SHP77 (cell line): ENCODE results near the gene ZEB2.

Source experiments
- DNase-seq, 2 experiments: peaks; one replicate each; lab custom pipeline; 2025; lab: John Stamatoyannopoulos, UW

Gene ZEB2

DNA sequence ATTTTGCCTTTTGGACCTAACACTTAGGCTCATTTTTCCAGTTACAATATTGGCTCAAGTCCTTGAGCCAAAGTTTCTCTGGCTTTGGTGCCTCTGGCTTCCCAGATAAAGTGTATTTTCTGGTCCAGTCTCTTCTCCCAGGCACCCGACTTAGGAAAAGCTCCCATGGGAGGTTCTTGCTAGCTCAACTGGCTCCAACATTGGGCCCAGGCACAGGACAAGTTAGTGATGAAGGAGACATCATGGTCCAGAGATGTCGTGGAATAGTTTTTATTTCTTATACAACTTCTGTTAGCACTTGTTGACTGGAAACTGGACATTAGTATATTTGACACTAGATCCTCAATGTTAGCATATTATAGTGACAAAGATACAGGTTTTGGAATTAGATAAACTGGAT is 8.2 kb upstream of the ZEB2 start:
- DNase-seq: no peak

DNA sequence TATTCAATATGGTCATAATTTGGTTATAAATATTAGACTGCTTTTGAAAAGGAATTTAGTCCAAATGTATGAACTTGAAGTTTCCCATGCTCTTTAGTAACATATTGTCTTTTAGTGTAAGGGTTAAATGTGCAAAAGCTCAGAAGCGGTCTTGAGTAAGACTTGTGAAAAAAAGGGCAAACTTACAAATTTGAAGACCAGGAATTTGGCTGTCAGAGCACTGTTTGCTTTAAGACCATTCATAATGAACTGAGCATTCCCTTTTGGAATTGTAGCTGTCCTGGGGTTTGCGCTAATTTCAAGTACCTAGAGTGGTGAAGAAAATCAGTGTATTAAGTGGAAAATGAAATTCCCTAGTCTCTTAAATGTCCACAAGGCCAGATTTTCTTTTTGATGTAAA is 6.9 kb upstream of the ZEB2 start:
- no peak for DNase-seq

DNA sequence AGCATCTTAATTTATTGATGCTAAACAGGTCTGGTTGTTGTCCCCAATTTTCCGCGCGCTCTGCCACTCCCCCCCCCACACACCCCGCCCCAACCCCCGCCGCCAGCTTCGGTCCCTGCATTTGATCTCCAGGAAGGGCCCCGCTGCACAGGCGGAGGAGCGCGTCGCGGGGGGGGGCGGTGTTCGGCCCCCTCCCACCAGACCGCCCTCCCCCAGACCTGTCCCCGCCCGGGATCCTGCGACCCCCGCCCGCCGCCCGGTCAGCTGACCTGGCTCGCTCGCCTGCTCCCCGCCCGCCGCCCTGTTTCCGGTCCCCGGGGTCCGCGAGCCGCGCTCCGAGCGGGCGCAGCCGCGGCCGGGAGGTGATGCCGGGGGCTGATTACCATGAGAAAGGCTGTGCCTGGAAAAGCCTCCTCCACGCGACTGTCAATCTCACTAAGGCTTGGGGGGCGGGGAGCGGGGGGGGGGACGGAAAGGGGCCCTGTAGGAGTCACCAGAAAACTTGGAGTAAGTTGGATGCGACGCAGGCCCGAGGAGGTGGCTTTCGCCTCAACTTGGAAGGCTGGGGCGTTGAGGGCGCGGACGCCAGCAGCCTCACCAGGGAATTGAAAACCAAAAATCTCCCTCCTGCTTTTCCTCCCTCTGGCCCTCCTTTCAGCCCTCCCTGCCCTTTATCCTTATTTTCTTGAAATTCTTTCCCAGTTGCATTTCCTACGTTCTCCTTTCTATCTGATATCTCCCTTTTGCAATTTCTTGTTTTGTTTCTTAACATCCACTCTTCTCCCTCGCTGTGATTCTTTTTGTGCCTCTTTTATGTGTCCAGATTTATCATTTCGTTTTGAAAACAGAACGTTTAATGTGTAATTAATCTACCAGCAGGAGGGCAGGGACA is 4.4 kb upstream of the ZEB2 start:
- DNase-seq: no peak

DNA sequence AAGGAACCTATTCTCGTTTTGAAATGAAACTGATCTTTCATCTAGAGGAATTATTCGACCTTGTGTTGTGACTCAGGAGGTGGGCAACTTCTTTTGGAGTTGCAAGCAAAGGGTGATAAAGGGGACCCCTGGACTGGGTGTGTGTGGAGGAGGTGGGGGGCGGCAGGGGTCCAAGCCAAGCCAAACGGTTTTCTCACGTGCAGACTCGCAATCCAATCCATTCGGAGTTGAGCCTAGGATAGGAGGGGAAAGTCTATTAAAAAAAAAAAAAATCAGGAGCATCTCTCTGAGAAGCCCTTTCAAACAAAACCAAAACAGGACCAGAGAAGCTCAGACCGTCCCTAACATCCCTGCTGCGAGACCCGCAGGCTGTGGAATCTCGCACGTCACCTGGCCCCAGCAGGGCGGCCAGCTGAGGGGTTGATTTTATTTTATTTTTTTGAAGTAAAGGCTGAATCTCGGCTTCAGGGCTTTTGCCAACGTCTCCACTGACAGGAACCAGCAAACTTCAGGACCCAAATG is 3.7 kb upstream of the ZEB2 start:
- DNase-seq: no peak

DNA sequence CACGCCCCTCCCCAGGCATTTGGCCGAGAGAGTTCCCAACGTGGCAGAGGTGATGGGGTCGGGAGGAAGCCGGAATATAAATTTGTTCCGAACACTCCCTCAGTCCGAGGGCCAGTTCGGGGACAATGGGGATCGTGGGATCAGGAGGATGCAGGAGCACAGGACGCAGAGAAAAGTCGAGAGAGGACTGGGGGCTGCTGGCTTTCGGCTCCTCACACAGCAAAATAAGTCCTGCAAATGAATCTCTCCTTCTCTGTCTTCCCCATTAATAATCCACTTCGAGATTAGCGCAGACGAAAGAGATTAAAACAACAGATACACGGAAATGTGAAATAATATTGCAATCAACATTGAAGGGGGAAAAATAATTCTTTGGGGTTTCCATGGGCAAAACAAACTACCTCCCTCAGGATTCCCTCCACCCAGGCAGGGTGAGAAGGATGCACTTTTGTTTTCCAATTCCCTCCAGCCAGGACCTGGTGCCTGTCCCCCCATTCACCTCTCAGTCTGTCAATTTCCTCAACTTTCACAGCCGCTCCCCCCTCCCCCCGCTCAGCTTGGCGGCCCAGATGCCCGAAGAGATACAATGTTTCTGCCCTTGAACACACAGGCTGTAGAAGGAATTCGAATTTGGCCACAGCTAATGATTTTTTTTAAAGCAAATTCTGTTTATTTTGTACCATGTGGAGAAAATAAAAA is 3.1 kb upstream of the ZEB2 start:
- no peak for DNase-seq

DNA sequence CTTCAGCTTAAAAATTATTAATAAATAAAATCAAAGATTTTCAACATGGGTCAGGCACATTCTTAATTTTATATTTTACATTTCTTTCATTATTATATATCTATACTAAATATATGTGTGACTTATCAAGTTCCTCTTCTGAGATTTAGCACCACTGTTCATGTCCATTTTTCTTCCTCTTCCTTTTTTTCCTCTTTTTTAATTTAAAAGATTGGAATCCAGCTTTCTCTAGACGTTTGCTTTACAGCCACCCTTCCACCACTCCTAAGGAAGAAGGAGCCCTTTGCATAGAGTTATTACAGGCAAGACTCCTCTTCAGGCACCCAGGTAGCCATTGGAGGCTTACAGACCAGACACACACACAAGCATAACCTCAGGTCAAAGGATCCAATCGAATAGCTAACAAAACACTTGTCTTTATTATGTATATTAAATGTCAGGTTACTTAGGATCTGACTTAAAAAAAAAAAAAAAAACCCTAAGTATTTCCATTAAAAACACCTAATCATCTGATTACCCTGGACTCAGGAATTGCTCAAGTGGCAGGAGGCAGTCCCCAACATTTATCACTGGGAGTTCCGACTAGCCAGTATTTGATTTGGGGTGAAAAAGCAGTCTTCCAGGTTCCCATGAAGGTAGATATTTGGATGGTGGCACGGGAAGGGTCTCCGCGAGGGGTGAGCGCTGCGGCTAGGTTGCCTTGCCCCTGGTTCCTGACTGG is 2.4 kb upstream of the ZEB2 start:
- DNase-seq: no peak

DNA sequence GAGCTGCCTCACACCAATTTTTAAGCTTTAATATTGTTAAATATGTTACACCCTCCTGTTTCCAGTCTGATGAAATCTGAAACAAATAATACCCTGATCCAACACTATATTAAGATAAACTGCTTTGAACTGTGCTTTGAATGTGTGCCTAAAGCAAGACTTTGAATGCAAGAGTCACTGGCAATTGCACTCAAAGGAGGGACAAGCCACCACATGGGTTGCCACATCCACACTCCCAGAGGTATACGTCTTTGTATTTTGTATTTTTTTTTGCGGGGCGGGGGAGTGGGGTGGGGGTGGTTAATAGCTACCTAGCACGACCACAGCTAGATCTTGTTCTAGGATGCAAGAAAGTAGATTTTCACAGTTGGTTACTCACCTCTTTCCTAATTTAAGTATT is 1.8 kb upstream of the ZEB2 start:
- DNase-seq: no peak

DNA sequence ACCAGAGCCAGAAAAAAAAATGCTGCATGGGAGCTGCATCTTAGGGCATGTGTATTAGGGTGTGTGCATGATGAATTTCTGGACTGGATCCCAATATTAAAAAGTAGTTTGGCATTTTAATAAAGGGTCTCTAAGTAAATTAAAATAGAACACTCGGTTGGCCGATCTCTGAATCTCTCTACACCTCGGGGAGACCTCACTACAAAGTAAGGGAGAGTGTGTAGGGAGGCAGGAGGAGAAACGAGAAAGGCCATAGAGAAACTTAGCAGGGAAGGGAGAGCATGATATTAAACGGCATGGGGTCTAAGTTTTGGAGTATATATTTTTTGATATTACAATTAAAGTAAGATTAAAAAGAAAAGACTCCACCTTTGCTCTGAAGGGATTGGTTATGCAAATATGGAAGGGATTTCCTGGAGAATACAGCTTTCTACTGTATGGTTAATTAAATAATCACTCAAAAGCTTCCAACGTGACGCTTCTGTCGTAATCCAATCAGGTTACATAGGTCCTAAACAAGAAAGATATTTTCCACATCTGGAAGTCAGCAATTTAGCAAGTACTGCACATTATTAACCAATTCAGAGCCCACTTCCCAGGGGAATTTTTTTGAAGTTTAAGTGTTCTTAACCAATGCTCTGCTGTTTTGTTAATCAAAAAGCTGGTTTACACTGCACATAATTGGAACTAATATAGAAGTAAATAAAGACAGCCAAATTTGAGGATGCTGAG is 1.0 kb upstream of the ZEB2 start:
- DNase-seq: no peak

DNA sequence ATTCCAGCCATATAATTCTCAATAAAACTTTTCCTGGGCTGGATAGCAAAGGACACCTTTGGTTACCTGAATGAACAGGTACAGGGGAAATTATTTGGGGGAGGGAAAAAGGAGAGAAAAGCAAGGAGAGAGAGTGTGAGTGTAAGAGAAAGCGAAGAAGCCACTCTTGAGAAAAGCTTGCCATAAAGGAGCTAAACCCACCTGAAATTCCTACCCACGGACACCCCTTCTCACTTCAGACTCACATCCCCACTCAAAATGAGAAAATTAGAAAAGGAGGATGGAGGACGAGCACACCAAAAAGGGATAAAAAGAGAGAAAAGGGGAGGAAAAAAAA is 354 bp downstream of the ZEB2 start:
- DNase-seq: no peak

DNA sequence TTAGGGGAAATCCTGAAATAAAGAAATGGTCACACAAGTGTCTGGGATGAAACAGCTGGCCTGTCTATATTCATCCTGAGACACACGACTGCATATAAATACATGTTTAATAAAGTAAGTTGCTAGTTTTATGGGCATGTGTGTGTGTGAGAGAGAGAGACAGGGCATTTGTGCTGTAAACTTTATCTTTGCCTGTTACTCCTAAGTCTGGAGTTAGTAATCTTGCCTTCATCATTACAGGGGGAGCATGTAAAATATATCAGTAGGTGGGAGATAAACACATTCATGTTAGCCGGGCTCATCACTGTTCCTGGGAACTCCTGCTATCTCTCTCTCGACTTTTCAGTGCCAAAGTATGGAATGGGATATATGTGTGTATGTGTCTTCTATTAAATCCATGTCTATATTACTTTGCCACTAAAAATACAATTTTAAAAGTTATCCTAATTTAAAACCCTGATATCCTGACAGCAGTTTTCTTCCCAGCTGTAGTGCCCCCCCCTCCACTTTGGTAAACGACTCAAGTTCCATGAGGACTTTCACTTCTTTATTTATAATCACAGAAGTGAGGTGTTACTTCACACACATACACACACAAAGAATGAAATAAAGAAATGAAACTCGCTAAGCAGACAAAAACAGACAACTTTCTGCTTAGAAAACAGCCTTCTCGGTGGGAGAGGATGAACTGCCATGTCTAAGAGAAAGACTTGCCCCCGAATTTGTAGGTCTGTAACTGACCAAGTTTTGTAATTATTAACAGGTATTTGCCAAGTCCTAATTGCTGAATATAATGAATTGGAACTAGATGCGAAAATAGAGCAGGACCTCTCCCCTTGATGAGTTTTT is 947 bp downstream of the ZEB2 start:
- no peak for DNase-seq

DNA sequence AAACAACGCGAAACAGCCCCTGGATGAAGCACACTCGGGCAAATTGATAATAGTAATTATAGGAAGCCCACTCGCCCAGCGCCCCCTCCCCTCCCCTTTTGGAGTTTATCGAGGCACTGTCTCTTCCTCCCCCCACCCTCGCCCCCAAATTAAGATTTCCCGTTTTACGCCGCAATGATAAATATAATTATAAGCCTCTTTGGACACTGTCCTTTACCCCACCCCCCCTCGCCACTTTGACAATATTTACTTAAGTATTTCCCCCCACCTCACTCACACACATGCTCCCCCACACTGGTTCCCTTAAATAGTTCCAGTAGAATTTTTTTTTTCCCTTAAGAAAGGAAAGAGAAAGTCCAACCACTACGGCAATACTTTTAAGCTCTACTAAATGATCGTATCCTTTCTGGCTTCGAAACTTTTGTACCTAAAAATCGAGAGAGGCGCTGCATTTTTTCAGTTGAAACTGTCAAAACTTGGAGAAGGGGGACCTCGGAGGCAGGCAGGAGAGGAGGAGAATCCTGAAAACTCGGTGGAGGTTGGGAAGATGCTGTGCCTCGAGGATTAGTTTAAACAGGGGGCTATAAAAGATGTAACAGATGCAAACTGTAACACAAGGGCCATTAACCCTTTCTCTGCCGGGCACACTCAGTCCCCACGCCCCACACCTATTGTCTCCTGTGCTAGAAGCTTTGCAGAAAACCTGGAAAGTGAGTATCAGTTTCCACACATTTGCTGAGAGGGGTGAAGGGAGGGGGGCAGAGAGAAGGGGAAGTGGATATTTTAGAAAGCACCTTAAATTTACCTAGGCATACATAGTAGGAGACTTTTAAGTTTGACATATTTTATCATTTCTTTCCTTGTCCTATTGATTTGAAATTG is 1.8 kb downstream of the ZEB2 start:
- no peak for DNase-seq

DNA sequence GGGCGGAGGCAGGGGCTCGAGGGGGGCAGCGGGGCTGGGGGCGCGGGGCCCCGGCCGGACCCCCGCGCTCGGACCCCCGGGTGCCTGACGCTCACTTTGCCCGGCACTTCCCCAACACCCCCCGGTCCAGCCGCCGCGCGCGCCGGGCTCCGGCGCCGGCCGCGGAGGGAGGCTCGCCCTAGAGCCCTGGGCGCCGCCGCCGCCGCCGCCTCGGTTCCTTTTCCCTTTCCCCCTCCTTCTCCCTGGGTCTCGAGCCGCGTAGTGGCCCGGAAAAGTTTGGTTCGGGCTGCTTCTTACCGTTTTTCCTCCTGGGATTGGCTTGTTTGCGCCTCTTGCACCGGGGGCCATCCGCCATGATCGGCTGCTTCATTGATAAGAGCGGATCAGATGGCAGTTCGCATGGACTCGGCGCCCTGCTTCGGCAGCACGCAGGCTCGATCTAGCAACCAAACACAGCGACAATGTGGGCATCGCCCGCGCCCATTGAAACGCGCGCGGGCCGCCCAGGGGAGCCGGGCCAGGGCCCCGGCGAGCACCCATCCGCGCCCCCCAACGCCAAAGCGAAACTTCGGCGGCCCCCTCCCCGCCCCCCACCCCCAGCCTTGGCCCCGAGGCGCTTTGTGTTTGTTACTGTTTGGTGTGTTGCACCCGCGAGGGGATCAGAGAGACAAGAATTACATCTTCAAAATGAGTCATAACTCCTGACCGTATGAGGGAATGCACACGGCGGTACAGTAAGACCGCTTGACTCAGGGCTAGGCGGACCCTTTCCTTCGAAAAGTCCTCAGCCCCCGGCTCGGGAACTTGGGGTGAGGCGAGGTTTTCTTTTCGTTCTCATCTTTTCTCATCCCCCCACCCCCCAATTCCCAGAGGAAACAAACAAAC is 2.7 kb downstream of the ZEB2 start:
- no peak for DNase-seq

DNA sequence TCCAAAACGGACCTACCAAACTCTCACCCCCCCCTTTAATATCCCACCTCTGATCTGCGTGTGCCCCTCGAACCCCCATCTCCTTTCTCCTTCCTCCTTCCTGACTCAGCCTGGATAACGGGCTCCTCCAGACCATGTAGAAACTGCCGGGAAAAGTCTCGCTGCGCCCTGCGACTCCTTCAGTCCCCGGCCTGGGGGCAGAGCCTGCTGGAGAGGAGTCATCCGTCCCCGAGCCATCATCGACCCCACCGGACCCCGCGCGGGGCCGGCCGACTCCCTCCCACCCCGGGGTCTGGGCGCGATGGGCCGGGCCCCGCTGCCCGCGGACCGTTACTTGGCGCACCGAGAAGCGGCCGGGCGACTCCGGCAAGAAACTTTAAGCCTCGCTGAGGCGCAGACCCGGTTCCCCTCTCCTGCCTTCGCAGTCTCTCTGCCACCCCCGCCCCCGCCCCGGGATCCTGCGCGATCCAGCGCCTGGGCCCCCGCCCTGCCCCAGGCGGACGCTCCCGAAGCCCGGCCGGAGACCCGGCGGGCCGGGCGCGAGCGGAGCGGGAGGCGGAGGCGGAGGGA is 3.4 kb downstream of the ZEB2 start:
- no peak for DNase-seq

DNA sequence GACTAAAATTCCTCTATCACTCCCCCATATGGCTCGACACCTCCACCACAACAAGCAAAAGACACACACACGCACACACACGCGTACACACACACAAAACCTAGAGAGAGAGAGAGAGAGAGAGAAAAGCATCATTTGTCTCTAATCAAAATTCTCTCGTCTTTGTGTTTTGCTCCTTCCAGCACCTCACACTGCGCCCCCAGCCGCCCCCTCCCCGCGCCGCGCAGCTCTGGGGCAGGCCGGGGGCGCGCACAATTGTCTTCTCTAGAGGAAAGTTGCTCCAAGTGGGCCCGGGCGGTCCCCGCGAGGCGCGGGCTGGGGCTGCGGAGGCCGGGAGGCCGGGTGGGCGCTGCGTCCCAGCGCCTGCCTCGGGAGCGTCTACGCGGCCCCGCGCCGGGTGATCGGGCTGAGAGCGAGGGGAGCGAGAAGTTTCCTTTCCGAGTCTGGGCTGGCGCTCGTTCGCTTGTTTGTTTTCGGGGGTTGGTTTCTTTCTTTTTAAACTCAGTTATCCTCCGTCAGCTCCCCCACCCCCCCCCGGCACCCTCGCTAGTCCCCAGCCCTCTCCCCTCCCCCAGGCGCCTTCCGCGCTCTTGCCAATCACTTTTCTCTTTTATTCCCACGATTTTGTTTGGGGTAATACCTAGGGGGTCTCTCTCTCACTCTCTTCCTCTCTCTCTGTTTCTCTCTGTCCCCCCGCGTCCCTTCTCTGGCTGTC is 4.1 kb downstream of the ZEB2 start:
- no peak for DNase-seq

DNA sequence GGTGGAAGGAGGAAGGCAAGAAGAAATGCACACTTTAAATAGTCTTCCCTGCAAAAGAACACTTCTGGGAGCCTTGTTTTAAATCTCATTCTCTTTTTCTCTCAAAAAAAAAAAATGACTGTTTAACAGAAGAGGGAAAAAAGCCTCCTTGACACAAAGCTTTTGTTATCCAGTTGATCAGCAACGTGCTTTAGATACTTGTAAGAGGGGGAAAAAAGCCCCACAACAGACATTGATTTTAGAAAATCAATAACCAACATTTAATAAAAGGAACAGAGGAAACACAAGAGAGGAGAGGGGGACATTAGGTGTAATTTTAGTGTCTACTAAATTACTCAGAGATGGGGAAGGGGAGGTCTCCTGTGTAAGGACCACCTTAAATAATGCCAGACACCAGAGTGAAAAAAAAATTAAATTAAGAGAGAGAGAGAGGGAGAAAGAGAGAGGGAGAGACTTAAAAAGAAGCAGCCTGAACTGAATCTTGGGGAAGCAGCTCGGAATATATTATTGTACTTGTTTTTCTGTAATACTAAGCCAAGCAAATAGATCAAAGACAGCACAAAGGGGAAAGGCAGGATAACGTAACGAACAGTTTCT is 4.7 kb downstream of the ZEB2 start:
- DNase-seq: no peak

DNA sequence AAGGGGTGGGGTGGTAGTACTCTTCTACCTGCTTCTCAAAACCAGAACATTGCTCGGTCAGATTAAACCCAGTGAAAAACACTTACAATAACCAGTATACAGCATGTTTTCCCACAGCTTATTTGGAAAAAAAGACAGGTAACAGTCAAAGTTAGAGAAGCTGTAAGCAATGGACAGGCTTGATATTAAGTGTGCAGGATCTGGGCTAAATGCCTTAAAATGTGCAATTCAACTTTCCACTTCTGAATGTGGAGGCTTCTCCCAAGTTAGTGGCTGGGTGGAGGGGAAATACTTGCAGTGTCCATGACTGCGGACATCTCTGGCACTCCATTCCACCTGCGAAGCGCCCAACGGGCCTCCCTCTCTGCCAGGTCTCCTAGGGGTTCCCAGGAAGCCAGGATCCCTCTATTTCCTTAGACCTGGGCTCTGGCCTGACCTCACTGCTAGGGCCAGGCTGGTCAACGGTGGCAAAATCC is 5.3 kb downstream of the ZEB2 start:
- no peak for DNase-seq

DNA sequence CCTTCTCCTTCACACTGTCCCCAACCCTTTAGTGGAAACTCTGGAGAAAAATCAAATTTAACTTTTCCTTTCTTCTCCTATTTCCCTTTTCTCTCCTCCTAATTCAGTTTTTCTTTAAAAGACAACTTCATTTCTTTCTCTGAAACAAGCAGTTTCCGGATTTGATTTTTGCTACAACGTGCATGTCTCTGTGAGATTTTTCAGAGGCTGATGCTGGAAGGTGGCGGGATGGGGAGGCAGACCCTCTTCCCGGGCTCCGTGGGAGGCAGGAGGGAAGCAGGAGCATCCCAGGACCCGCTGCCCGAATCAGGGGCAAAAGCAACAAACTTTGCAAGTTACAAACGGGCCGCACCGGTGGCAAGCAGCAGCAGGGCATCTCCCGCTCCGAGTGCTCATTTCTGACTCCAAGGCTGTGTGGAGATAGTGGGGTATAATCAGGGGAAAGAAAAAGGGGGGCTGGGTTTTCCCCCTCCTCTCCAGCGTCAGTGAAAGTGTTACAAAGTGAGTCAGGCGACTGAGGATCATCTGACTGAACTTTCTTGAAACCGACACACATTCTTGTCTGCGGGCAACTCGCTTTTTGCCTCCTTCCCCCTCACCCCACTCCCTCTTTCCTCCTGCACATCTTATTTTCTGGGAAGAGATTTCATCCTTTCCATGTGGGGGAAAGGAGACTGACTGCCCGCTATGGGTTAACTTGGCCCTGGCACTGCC is 6.4 kb downstream of the ZEB2 start:
- no peak for DNase-seq
